T follicular helper cell (primary cell): ENCODE data around the gene CCR3.

Experiments used
- DNase-seq: peaks from one replicate; pipeline ENCODE4 v3.0.0-alpha.2; 2020; ENCODE audit warnings: low read depth

Gene CCR3

DNA sequence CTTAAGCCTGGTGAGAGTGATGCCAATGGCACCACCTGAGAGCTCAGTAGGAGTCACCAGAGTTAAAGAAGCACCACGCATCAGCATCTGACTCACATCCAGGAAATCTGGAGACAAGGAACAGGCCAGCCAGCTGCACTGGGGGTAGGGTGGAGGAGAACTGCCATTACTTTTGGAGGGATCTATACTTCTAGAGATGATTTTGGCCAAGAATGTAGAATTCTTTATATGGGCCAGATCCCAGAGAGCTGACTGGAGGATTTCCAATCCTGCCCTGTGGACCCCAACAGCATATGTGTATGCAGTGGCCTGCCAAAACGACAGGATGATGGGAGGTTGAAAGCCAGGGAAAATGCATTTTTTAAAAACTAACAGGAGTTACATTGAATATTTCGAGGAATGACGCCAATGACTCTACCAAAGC, 29.8 kb downstream of the CCR3 start:
- DNase-seq = no peak

DNA sequence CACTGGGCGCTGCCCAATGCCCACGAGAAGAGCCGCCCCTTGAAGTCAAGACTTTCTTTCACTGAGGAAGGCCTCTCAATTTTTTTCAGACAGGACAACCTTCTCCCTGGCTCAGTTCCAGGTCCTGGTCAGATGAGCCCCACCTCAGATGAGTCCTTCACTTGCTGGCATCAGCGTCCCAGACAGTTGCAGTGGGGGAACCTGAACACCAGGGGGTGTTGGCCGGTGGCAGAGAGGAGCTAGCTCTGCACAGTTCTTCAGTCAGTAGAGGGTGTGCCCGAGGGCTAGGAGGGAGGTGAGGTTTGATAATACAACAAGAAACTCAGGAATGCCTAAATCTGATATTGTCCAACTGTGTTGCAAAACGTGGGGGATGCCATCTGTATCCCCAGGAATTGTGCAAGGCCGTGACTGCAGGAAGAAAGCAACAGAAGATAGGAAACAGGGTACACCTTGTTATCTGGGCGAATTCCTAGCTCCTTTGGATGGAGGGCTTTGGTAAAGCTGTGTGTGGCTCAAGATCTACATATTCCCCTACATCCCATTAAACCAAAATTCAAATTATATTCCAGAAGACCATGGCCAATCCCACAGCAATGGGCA, 34.3 kb downstream of the CCR3 start:
- peak; percentile 30 for DNase-seq

DNA sequence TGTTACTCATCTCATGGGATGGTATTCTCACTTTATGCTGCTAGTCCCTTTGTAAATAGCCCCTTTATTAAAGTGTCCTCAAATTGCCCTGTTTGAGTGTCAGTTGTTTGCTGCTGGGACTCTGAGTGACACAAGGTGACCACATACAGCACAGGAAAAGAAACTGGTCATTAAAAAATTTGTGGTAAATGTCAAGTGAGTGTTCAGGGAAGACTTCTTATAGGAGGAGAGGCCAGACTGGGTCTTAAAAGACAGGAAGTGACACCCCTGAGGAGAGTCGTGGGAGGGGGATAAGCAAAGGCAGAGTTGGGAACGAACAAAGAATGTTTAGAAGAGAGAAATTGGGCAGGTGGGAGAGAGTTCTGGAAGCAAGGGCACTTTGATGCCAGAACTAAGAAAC, 35.2 kb downstream of the CCR3 start:
- DNase-seq = no peak

DNA sequence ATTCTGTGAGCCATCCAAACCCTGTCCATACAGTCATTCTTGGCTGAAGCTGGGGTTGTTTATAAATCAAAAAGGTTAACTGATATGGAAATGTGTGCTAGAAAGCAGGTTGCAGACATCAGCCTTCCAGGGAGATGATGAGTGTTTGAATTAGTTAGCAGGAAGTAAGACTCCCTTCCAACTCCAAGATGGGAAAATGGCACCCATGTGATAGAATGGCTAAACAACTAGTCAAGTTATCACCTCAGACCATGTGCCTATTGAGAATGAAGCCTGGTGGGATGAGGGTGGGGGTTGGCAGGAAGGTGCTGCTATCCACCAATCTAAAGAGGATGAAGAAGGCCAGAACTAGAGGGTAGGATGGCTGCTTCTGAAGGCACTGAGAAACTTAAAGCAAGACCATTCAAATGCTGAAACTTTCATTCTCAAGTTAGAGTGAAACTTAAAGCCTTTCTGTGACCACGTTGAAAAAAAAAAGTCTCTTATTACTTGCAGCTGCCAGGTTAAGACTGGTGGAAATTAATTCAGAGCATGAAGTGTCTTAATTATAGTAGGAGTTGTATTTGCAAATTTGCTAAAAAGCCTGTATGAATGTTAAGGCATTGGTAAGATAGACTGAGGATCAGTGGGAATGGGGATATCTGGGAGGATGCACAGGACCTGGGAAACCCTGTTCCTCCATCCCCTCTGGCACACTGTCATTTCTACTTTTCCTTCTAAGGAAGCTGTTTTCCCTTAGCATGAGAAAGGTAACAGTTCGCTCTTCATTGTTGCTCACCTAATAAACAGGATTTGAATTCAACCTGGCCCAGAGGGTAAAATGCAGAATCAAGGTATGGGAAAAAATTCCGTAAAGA, 36.8 kb downstream of the CCR3 start:
- DNase-seq = no peak

DNA sequence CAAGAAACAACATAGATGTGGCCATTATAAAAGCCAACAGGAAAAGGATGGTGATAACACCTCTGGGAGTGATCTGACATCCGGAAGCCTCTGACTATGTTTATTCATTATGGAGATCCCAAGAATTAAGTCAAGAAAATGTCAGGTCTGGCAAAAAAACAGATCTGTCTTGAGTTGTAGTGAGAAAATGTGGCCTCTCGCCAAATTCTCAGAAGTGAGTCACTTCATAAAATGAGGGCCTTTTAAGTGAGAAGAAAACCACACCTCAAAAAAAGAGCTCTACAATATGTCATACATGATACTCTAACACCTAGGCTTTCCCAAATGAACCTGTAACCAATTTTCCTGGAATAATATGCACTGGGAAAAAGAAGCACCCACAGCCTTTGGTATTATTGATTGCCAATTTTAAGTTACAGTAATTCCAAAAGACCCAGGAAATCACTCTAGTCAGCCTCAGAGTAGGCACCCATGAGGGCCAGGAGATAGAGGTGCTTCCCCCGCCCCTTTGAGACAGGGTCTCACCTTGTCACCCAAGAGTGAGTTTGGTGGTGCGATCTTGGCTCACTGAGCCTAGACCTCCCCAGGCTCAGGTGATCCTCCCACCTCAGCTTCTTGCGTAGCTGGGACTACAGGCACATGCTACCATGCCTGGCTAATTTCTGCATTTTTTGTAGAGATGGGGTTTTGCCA, 38.0 kb downstream of the CCR3 start:
- DNase-seq = no peak

DNA sequence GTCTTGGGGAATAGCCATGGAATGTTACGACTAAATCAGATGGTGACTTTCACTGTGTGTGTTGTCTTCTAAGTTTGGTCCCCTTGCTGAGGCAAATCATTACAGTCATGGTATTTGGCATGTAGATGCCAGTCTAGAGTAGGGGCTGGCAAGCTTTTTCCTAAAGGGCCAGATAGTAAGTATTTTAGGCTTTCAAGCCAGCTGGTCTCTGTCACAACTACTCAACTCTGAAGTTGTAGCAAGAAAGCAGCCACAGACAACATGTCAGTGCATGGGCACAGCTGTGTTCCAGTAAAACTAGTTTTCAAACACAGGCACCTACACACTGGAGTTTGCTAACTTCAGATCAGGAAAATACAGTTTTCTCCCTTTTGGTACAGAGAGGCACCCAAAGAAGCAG, 39.3 kb downstream of the CCR3 start:
- DNase-seq = no peak

DNA sequence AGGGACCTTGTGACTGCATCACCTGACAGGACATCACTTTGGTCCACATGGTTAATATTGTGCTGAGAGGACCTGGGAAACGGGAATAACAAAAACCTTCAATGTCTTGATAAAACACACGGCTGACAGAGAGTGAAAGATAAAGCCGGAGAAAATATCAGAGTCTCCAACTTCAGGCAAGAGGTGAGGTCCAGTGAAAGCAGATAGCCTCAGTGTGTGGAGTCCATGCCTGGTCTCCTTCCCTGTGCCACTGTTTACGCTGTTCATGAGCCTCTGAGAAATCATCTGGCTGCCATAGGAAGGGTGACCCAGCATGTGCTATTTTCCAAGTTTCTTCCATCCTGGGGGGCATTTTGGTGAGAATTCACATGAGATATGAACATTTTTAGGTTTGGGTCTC, 39.8 kb downstream of the CCR3 start:
- no peak for DNase-seq

DNA sequence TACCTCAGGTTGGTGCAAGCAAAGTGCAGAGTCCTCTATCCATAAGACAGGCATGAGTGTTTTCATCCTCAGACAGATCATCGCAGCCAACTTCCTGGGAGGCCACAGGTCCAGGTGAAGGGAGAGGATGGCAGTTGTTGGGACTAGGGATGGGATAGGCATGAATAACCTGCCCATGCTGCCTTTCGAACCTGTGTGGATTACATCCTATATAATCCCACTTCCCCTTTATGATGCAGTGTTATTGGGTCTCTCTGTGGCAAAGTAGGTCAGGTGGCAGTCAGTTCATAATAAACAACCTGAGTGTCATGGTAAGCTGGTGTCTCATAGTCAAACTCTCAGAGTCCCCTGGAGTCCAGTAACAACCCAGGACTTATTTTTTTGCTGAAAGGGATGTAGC, 40.4 kb downstream of the CCR3 start:
- DNase-seq = no peak

DNA sequence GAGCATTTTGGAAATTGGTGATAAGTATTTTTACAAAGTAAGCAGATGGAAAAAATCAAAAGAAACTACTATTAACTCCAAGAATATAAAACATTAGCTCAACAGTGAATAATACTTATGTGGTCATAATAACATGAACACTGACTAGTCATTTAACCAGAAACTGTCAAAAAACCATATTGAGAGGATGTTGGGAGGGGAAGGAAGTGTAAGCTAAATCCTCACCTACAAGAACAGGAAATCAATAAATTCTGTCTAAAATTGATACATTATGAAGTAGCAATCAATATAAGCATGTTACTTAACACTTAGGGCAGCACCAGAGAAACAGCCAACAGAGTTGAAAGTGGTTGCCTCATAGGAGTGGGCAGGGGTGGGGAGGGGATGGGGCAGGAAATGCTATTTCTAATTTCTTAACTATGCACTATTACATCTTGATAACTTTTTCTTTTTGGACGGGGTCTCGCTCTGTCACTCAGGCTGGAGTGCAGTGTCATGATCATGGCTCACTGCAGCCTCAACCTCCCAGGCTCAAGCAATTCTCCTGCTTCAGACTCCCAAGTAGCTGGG, 41.7 kb downstream of the CCR3 start:
- DNase-seq = no peak

DNA sequence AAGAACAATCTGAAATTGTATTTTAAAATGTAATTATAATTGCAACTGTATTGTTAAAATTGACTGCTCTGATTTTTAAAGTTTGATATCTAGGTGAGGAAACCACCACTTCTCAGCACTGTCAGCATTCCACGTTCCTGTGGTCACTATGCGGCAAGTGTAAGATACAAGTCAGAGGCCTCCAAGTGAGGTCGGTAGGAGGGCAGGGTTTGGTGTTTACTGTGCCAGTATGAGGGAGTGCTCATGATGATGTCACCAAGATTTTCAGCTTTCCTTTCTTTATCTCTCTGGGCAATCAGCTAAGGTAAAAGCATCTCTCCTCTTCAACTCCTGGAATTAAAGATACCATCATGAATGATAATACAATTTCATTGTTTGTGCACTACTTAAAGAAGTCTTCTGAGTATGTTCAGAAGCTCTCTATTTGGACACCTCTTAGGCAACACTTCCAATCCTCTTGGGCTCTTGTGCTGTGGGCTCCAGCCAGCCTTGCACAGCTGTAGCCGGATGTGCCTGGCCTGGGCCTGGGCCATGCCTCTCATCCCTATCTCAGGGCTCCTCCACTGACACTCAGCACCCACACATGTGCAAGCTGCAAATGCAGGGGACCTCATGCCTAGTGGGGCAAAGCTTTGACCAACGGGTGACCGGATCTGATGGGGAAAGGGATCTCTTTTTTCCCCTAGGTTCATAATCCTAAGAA, 42.9 kb downstream of the CCR3 start:
- DNase-seq = no peak

DNA sequence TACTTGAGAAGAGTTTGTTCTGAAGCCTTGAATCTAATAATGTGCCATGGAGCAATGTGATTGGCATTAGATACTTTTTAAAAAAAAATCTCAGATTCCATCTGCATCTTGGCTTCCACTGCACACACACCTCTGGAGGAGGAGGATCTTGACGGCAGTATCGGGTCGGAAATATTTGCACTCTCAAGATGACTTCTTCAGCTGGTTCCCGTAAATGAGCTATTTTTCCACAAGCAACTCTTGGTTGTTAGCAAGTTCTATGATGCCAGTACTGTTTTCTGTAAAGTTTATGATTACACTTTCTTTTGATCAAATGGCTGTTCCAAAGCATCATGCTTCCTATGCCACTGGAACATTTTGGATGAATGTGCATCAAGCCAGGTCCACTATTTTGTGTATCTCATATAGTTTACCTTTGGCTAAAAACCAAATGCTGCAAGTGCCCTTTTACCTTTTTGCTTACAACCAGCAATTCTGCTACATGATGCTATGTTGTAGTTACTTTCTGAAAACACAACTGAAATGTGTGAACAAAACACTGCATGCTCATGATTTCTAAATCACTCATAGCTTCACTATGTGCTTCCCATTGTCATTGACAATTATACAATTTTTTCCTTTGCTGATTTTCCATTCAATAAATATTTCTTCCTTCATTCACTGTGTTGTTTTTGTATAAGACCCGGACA, 43.8 kb downstream of the CCR3 start:
- no peak for DNase-seq

DNA sequence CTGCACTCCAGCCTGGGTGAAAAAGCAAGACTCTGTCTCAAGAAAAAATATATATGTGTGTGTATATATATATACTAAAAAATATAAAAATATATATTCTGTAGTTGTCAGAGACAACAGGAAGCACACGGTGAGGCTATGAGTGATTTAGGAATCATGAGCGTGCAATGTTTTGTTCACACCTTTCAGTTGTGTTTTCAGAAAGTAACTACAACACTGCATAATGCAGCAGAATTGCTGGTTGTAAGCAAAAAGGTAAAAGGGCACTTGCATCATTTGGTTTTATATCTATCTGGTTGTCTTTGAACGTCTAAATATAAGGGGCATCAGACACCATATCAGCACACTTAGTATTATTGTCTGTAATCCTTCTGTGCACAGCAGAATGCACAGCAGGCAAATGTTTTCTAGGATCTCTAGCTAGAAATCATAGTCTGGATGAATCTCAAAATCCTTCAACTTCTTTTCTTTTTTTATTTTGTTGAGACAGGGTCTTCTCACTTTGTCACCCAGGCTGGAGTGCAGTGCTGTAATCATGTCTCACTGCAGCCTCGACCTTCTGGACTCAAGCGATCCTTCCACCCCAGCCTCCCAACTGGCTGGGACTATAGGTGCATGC, 44.8 kb downstream of the CCR3 start:
- DNase-seq = no peak

DNA sequence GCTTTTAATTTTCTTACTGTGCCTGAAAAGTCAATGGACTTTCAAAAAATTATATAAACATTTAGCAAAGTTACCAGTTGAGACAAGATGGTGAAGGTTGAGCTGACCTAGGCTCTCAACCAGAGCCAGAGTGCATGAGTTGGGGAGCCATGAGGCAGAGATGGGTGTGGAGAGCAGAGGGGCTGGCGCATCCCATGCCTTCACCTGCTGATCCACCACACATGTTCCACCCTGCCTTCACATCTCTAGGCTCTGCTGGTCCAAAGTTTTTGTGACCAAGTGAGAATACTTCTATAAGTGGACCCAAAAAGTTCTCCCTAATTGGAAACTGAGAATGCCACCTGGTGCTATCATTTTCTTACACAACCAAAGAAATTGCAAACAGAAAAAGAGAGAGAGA, 47.3 kb downstream of the CCR3 start:
- no peak for DNase-seq

DNA sequence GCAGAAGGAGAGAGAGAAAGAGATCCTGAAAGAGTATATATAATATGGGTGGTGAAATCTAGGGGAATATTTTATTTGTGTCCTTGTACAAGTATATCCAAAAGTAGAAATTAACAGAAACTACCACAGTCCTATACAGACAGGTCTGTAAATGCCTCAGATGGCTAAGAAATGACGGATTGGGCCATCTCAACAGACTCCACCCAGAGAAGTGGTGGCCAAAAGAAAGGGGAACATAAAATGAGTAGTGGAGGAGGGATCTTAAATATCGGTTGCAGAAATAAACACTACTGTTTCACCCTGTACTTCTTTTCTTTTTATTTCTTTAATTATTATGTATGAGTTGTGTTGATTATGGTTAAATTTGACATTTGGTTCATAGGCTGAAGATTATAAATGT, 47.7 kb downstream of the CCR3 start:
- no peak for DNase-seq

DNA sequence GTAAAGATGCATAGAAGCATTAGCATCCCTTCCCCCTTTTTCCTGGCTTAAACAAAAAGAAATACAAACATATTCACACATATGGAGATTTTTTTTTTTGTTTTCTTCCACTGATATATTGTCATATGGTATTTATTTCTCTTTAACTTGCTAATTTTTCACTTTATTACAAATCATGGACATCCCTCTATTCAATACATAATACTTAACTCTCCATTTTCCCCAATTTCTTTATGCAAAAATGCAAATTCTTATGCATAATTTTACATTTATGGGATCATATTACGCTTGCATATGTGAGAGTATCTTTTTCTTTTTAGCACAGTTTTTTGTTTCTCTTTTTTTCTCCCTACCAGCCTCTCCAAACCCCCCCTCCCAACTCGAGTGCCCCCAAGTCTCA, 48.8 kb downstream of the CCR3 start:
- DNase-seq = no peak

DNA sequence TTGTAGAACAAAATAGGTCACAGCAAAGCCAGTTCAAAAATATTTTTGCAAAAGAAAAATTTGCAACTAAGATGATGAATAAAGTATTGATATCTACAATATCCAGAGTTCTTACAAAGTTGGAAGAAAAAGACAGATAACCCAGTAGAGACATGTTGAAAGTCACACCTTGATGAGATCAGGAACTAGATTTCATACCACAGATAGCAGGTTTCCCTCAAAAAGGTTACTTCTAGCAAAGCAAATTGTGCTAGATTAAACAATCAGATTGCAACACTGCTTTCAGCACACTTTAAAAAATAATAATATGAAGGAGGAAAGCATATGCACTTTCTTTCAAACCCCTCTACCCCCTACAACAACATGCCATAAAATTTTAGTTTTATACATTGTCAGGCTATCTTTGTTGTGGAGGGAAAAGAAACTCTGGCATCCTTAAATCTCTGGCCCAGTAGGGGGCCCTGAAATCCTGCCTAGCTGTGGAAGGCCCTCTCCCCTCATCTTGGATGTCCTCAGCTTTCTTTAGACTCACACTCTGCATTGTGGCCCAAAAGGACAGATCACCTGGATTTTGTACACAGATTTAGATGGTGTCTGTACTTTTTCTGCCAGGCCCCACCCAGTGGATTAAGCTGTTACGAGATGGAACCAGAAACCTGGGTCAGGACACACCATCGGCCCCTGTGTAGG, 50.9 kb downstream of the CCR3 start:
- DNase-seq = no peak

DNA sequence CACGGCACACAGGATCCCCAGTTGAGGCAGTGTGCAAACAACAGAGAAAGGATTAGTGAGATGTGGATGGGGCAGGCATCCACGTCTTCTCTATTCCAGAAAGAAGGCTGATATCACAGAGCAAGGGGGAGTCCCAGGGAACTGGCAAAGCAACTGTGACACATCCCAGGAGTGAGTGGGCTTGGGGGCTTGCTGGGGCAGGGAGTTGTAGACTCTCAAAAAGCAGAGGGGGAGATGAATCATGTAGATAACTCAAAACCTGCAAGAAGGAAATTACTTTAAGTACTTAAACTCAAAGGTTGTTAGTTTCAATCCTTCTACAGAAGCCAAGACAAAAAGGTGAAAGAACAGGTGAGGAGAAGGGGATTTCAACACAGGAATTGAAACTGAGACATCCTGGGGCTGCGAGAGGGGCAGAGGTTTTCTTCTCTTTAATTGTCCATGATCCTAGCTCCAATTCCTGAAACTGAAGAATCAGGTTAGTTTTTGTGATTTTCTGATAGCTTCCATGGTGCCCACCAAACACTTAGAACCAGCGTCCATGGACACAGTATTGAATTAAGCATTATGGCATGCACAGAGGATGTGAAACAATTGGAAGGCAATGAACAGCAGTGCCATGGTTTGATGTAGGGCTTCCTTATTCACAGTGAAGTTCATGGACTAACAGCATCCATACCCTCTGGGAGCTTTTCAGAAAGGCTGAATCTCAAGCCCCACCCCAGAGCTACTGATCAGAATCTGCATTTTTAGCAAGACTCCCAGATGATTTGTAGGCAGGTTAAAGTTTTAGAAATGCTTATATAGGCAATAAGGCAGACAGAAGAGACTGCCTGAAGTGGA, 52.0 kb downstream of the CCR3 start:
- DNase-seq = no peak

DNA sequence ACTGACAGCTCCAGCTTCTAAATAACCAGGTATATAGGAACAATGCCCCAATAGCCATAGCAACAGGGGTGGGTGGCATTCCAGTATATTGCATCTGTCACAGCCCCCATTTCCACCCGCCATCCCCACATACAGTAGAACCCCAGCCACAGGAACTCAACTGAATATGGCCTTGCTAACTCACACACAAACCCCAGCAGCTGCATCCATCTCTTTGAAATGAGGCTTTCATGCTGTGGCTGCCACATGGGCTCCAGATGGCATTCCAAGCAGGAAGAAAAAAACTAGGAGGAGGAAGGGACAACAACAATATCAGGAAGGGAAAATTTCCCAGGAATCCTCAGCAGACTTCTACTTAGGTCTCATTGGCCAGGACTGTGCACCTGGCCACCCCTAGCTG, 54.6 kb downstream of the CCR3 start:
- no peak for DNase-seq

DNA sequence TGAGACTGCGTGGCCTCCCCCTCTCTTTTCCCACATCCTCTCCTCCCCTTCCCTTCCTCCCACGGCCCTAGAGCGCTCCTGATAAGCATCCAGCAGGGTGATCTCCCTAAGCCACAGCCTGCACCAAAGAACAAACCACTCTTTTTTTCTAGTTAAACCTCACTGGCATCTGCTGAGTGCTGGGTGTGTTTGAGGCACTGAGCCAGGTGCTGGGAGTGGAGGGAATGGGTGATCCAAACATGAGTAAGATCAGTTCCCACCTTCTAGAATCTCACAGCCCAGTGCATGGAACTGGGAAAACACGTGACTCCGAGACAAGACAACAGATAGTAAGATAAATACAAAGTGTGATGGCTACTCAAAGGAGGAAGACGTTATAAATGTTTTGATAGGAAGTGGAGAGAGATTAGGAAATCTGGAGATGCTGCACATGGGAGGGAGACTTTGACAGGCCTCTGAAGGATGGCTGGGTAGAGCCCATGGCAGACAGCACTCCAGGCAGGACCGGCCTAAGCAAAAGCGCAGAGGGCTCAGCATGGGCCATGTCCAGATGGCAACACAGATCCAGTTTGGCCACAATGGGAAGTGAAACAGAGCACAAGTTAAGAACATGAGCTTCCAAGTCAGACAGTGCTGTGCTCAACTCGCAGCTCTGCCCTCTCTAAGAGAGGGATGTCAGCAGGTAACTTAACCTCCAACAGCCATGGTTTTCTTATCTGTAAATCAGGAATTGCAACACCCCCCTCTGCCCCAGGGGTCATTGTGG, 55.6 kb downstream of the CCR3 start:
- DNase-seq = no peak
